SU-DHL-6 (cell line): Measurements from ENCODE around the gene CFAP45.

Experiments used
- EZH2phosphoT487 ChIP-seq: fragments of 200-600 bp; sonication (generic), shearing (Covaris generic); conservative IDR thresholded peaks from 2 replicates; pipeline ENCODE4 v1.6.1; 2018; ENCODE audit warnings: mild to moderate bottlenecking, antibody characterized with exemption, low read length, moderate library complexity, mixed read lengths
- TF ChIP-seq, protein P1 (sequence below): fragments of 200-600 bp; sonication (generic); IDR thresholded peaks from one replicate; pipeline ENCODE4 v1.5.1; 2017; ENCODE audit warnings: antibody characterized with exemption, mild to moderate bottlenecking, low read length, moderate library complexity; ENCODE audit not compliant: insufficient read depth, poor library complexity, severe bottlenecking

- TF ChIP-seq EZH2phosphoT487 = no peak
- TF ChIP-seq, protein P1, sequence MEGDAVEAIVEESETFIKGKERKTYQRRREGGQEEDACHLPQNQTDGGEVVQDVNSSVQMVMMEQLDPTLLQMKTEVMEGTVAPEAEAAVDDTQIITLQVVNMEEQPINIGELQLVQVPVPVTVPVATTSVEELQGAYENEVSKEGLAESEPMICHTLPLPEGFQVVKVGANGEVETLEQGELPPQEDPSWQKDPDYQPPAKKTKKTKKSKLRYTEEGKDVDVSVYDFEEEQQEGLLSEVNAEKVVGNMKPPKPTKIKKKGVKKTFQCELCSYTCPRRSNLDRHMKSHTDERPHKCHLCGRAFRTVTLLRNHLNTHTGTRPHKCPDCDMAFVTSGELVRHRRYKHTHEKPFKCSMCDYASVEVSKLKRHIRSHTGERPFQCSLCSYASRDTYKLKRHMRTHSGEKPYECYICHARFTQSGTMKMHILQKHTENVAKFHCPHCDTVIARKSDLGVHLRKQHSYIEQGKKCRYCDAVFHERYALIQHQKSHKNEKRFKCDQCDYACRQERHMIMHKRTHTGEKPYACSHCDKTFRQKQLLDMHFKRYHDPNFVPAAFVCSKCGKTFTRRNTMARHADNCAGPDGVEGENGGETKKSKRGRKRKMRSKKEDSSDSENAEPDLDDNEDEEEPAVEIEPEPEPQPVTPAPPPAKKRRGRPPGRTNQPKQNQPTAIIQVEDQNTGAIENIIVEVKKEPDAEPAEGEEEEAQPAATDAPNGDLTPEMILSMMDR = no peak
These were observed 10.8 kb downstream of the CFAP45 start for GRCh38 chr1:159889202-159889601.
